GM19372 (cell line): ENCODE results near the gene P2RY11.

Experiments
- ATAC-seq: cut with Tn5 transposase; IDR thresholded peaks from one replicate; pipeline ENCODE4 v1.9.1; 2021; ENCODE audit warnings: mild to moderate bottlenecking, low read depth, moderate library complexity; ENCODE audit not compliant: unreplicated experiment

Gene P2RY11

GRCh38 chr19:10137751-10138682, 26.5 kb downstream of the P2RY11 start:
- ATAC-seq: no peak

- ATAC-seq: no peak
Measured at GRCh38 chr19:10138879-10139795, 27.6 kb downstream of the P2RY11 start.

- no peak for ATAC-seq
Measured at GRCh38 chr19:10139952-10140351, 28.5 kb downstream of the P2RY11 start.

GRCh38 chr19:10141479-10141878, 30.0 kb downstream of the P2RY11 start:
- ATAC-seq: no peak

GRCh38 chr19:10141973-10142372, 30.5 kb downstream of the P2RY11 start:
- no peak for ATAC-seq

- ATAC-seq: no peak
Measured at GRCh38 chr19:10142701-10143375, 31.3 kb downstream of the P2RY11 start.

- no peak for ATAC-seq
Measured at GRCh38 chr19:10143681-10144080, 32.2 kb downstream of the P2RY11 start.

- ATAC-seq: no peak
Measured at GRCh38 chr19:10144361-10144760, 32.9 kb downstream of the P2RY11 start.

GRCh38 chr19:10145031-10145430, 33.5 kb downstream of the P2RY11 start:
- no peak for ATAC-seq

- no peak for ATAC-seq
Measured at GRCh38 chr19:10146142-10146541, 34.6 kb downstream of the P2RY11 start.

- no peak for ATAC-seq
Measured at GRCh38 chr19:10149427-10149826, 37.9 kb downstream of the P2RY11 start.

GRCh38 chr19:10151521-10151920, 40.0 kb downstream of the P2RY11 start:
- ATAC-seq: no peak

GRCh38 chr19:10152100-10152499, 40.6 kb downstream of the P2RY11 start:
- no peak for ATAC-seq

GRCh38 chr19:10155839-10156238, 44.3 kb downstream of the P2RY11 start:
- no peak for ATAC-seq

GRCh38 chr19:10158071-10158470, 46.6 kb downstream of the P2RY11 start:
- no peak for ATAC-seq

- ATAC-seq: no peak
Measured at GRCh38 chr19:10158485-10158884, 47.0 kb downstream of the P2RY11 start.

GRCh38 chr19:10159610-10160009, 48.1 kb downstream of the P2RY11 start:
- ATAC-seq: no peak

- no peak for ATAC-seq
Measured at GRCh38 chr19:10163536-10163935, 52.0 kb downstream of the P2RY11 start.
